OCI-LY1 (cell line): ENCODE measurements around the gene ZBTB20.

Experiments
- EZH2 ChIP-seq: fragments of 200-600 bp; sonication (generic), shearing (Covaris generic); IDR thresholded peaks from 2 replicates; pipeline ENCODE4 v1.8.0; 2017; ENCODE audit warnings: borderline replicate concordance, mixed run types, mild to moderate bottlenecking, antibody characterized with exemption, low read length, moderate library complexity, mixed read lengths
- TF ChIP-seq, protein P1 (sequence below): fragments of 200-600 bp; sonication (generic), shearing (Covaris generic); IDR thresholded peaks from 2 replicates; pipeline ENCODE4 v1.5.1; 2017; ENCODE audit warnings: mild to moderate bottlenecking, antibody characterized with exemption, low read length, moderate library complexity, mixed read lengths

DNA sequence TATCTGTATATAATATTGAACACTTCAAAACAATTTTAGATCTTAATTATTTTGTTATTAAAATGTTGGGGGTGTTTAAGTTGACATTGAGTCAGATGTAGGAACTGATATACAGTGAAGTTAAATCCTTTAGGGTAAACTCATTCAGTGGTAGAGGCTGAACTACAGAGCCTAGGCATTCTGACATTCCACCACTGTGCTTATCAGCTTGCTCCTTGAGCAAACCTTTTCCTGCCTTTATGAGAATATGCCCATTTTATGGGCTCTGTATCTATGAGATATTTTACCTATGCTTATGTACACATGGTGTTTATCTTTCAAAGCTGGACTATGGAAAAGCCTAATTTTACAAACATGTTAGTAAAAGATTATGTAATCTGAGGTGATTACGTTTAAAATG, 407.5 kb downstream of the ZBTB20 start:
- TF ChIP-seq, protein P1, sequence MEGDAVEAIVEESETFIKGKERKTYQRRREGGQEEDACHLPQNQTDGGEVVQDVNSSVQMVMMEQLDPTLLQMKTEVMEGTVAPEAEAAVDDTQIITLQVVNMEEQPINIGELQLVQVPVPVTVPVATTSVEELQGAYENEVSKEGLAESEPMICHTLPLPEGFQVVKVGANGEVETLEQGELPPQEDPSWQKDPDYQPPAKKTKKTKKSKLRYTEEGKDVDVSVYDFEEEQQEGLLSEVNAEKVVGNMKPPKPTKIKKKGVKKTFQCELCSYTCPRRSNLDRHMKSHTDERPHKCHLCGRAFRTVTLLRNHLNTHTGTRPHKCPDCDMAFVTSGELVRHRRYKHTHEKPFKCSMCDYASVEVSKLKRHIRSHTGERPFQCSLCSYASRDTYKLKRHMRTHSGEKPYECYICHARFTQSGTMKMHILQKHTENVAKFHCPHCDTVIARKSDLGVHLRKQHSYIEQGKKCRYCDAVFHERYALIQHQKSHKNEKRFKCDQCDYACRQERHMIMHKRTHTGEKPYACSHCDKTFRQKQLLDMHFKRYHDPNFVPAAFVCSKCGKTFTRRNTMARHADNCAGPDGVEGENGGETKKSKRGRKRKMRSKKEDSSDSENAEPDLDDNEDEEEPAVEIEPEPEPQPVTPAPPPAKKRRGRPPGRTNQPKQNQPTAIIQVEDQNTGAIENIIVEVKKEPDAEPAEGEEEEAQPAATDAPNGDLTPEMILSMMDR, result no peak
- TF ChIP-seq EZH2, result no peak
